ENCODE results near the gene ABHD10.

ABHD10 gene

GRCh38 chr3:111967068-111967467 lies 11.8 kb upstream of the ABHD10 start:
- DNase-seq = no peak

GRCh38 chr3:111967651-111968274 lies 11.1 kb upstream of the ABHD10 start:
- peak; percentile 88 for DNase-seq

- no peak for DNase-seq
These were observed 10.3 kb upstream of the ABHD10 start for GRCh38 chr3:111968319-111969054.

GRCh38 chr3:111970376-111970775 lies 8.4 kb upstream of the ABHD10 start:
- DNase-seq = no peak

GRCh38 chr3:111971533-111972130 lies 7.2 kb upstream of the ABHD10 start:
- DNase-seq = no peak

GRCh38 chr3:111972891-111973290 lies 5.9 kb upstream of the ABHD10 start:
- no peak for DNase-seq

- no peak for DNase-seq
These were observed 3.7 kb upstream of the ABHD10 start for GRCh38 chr3:111975131-111975530.

- no peak for DNase-seq
These were observed 2.6 kb upstream of the ABHD10 start for GRCh38 chr3:111976254-111976653.

- DNase-seq = peak; percentile 42
These were observed 710 bp downstream of the ABHD10 start for GRCh38 chr3:111979434-111980038.

- DNase-seq = no peak
These were observed 2.1 kb downstream of the ABHD10 start for GRCh38 chr3:111980716-111981456.

GRCh38 chr3:111981457-111981763 lies 2.6 kb downstream of the ABHD10 start:
- no peak for DNase-seq

- DNase-seq = no peak
These were observed 5.9 kb downstream of the ABHD10 start for GRCh38 chr3:111984636-111985298.

GRCh38 chr3:111986800-111987199 lies 8.0 kb downstream of the ABHD10 start:
- no peak for DNase-seq

- peak; percentile 79 for DNase-seq
These were observed 10.3 kb downstream of the ABHD10 start for GRCh38 chr3:111989061-111989678.

GRCh38 chr3:111993038-111993437 lies 14.2 kb downstream of the ABHD10 start:
- DNase-seq = no peak

GRCh38 chr3:111998636-111999483 lies 20.0 kb downstream of the ABHD10 start, which contains the start of gene TAGLN3:
TAGLN3 (plus strand) TSS chr3:111998922; CDS start chr3:111999423, 501 bp downstream.
- DNase-seq = peak; percentile 93

- DNase-seq = peak; percentile 67
These were observed 20.9 kb downstream of the ABHD10 start for GRCh38 chr3:111999484-112000324.

- DNase-seq = no peak
These were observed 21.5 kb downstream of the ABHD10 start for GRCh38 chr3:112000367-112000771.

- no peak for DNase-seq
These were observed 22.1 kb downstream of the ABHD10 start for GRCh38 chr3:112000966-112001365.

GRCh38 chr3:112001526-112001925 lies 22.7 kb downstream of the ABHD10 start:
- DNase-seq = no peak
